Measurements from ENCODE around the gene YJEFN3. TPM values are rescaled to one million over a fixed set of nuclear protein-coding genes. Genes with fewer than 3 reads are reported as not detected.

Gene YJEFN3
- total and polyA plus RNA-seq, 4 donors: 0.19 to 0.88 (median 0.63) TPM

DNA sequence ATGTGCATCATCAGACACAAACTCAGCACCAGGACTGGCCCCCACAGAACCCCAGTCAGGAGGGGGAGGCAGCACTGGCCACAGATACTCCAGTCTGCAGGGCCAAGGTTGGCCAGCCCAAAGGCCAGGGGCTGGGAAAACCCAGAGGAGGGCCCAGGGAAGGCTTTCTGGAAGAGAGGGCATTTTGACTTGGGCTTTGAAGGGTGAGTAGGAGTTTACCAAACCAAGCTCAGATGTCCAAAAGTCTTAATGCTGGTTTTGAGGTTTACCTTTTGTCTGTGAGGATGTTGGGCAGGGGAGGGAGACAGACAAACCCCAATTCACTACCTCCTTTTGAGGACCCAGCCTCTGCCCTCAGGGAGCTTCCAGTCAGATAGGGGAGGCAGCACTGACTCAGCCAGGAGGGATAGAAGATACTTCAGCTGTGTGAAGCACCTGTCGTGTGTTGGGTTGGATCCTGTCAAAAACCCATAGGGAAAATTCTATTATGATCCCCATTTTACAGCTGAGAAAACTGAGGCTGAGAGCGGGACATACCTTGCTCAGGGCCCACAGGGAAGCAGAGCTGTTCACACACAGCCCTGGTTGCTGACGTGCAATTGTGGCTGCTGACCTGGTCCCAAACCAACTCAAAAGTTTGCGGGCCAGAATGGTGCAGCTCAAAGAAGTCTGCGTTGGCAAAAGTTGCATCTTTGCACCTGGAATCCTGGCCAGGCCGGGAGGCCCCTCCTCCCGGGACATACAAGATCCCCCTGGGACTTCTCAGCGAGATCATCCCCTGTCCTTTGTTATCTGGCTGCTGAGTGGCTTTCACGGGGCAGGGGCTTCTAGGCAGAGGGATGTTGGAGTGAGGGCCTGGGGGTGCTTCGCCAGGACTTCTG lies 22.5 kb downstream of the YJEFN3 start:
- Histone ChIP-seq H3K4me3 (ENCODE audit: low read depth in 1 of 3, low read length in 3 of 3) (no peak overlapping the region), H3K27me3 (ENCODE audit: control insufficient read depth in 4 of 4, insufficient read depth in 4 of 4, low read length in 3 of 4) (peaks cover 0 to 5% (median 0%) of the 10 kb centered on the region in 4 donors), H3K9ac (ENCODE audit: low read depth in 1 of 2, low read length in 2 of 2) (no peak overlapping the region), H3K4me1 (ENCODE audit: control insufficient read depth in 4 of 4, insufficient read depth in 4 of 4, low read length in 3 of 4) (no peaks in the 10 kb centered on the region), H3K9me3 (ENCODE audit: control insufficient read depth in 4 of 4, low read length in 3 of 4) (no peaks in the 10 kb centered on the region), H3K36me3 (ENCODE audit: control insufficient read depth in 4 of 4, insufficient read depth in 3 of 4, low read depth in 1 of 4, low read length in 3 of 4) (no peaks in the 10 kb centered on the region), H3K27ac (ENCODE audit: low read depth in 1 of 2, low read length in 2 of 2) (no peak overlapping the region)
- TF ChIP-seq ZBTB33 (IDR thresholded peaks at IDR 0.05) (no peak), EGR1 (IDR thresholded peaks at IDR 0.05; ENCODE audit: low read depth in 2 of 2) (no peak), NR2F2 (IDR thresholded peaks at IDR 0.05) (no peak), GABPA (IDR thresholded peaks at IDR 0.05 in 1 of 2, conservative IDR thresholded peaks at IDR 0.05 in 1 of 2) (no peak), FOXA2 (IDR thresholded peaks at IDR 0.05) (no peak), YY1 (IDR thresholded peaks at IDR 0.05) (no peak), SP1 (IDR thresholded peaks at IDR 0.05) (no peak), REST (IDR thresholded peaks at IDR 0.05) (no peak), TAF1 (conservative IDR thresholded peaks at IDR 0.05) (no peak), HNF4G (IDR thresholded peaks at IDR 0.05) (no peak), RAD21 (IDR thresholded peaks at IDR 0.05) (no peak), FOXA1 (IDR thresholded peaks at IDR 0.05) (no peak), JUND (IDR thresholded peaks at IDR 0.05) (no peak), RXRA (IDR thresholded peaks at IDR 0.05) (no peak), HNF4A (conservative IDR thresholded peaks at IDR 0.05) (no peak)
- TF ChIP-seq, protein P1, sequence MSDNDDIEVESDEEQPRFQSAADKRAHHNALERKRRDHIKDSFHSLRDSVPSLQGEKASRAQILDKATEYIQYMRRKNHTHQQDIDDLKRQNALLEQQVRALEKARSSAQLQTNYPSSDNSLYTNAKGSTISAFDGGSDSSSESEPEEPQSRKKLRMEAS (IDR thresholded peaks at IDR 0.05): no peak
- TF ChIP-seq, protein P2, sequence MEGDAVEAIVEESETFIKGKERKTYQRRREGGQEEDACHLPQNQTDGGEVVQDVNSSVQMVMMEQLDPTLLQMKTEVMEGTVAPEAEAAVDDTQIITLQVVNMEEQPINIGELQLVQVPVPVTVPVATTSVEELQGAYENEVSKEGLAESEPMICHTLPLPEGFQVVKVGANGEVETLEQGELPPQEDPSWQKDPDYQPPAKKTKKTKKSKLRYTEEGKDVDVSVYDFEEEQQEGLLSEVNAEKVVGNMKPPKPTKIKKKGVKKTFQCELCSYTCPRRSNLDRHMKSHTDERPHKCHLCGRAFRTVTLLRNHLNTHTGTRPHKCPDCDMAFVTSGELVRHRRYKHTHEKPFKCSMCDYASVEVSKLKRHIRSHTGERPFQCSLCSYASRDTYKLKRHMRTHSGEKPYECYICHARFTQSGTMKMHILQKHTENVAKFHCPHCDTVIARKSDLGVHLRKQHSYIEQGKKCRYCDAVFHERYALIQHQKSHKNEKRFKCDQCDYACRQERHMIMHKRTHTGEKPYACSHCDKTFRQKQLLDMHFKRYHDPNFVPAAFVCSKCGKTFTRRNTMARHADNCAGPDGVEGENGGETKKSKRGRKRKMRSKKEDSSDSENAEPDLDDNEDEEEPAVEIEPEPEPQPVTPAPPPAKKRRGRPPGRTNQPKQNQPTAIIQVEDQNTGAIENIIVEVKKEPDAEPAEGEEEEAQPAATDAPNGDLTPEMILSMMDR (IDR thresholded peaks at IDR 0.05; ENCODE audit: low read depth, low read length, missing input control): no peak
- TF ChIP-seq, protein P3, sequence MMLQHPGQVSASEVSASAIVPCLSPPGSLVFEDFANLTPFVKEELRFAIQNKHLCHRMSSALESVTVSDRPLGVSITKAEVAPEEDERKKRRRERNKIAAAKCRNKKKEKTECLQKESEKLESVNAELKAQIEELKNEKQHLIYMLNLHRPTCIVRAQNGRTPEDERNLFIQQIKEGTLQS (IDR thresholded peaks at IDR 0.05): no peak
- 83% methylated on average over 10 of the region's 10 CpGs for WGBS
- DNase-seq (ENCODE audit: low spot score): no peak
